Hematopoietic multipotent progenitor cell treated with erythropoietin and hydrocortisone succinate and interleukin-3 and kit ligand, for 15 days (in vitro differentiated cells): ENCODE results near the gene SLC35F5.
"Not testable (repeated sequence)": the region's sequence is repeated elsewhere in the genome, so short reads cannot be mapped to it uniquely, and the experiment has no call there.

Experiments used
- DNase-seq: peaks from one replicate; pipeline ENCODE4 v3.0.0-alpha.2; 2015; ENCODE audit warnings: low spot score

SLC35F5 gene

DNA sequence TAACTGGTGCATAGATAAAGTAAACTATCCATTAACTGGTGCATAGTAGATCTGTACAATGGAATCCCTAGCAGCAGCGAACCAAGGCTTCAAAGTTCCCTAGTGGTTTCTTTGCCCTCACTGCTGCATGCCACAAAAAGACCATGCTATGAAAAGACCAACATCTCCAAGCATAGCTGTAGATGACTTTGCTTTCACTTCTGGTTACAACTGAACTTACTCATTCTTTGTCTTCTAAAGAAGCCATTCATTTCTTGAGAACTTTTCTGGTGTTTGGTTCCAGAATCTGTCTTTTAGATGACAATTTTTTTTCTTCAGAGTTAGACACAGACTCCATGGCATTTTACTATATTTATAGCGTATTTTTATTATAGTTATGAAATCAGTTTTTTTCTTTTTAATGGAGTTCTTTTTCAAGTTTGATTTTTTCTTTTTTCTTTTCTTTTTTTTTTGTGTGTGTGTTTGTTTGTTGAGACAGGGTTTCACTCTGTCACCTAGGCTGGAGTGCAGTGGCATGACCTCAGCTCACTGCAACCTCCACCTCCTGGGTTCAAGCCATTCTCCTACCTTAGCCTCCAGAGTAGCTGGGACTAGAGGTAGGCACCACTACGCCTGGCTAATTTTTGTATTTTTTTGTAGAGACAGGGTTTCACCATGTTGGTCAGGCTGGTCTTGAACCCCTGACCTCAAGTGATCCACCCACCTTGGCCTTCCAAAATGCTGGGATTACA lies 63.6 kb downstream of the SLC35F5 start:
- DNase-seq, result no peak

DNA sequence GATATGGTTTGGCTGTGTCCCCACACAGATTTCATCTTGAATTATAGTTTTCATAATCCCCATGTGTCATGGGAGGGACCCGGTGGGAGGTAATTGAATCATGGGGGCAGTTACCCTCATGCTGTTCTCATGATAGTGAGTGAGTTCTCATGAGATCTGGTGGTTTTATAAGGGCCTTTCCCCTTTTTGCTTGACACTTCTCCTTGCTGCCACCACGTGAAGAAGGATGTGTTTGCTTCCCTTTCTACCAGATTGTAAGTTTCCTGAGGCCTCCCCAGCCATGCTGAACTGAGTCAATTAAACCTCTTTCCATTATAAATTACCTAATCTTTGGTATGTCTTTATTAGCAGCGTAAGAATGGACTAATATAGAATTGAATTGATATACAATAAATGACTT lies 65.6 kb downstream of the SLC35F5 start:
- not testable (repeated sequence) for DNase-seq

DNA sequence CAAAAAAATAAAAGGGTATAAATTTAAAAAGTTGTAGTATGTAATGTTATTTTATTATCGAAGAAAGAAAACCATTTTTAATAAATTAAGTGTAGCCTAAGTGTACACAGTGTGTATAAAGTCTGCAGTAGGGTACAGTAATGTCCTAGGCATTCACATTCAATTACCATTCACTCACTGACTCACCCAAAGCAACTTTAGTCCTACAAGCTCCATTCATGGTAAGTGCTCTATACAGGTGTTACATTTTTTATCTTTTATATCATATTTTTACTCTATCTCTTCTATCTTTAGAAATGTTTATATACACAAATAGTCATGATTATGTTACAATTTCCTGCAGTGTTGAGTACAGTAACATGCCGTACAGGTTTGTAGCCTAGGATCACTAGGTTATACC lies 69.9 kb downstream of the SLC35F5 start:
- no peak for DNase-seq

GRCh38 chr2:113685471-113685870 lies 71.0 kb downstream of the SLC35F5 start:
- DNase-seq, result no peak

GRCh38 chr2:113679457-113679856 lies 77.0 kb downstream of the SLC35F5 start:
- no peak for DNase-seq

DNA sequence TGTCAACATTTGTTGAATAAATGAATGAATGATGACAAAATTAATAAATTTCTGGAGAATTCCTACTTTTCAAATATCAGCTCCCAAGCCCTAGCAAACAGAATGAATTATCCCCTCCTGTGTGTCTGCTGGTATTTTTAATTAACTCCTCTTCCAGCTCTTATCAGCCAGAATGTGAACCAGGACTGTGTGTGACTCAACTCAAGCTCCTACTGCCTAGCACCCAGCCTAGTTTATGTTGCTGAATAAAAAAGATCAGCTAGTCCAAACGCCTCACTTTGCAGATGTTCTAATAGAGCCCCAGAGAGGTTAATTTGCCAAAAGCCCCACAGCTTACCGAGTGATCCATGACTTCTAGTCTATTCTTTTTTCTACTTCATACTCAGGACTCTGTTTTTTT lies 79.1 kb downstream of the SLC35F5 start:
- no peak for DNase-seq

- no peak for DNase-seq
These were observed 79.7 kb downstream of the SLC35F5 start for GRCh38 chr2:113676623-113677266.

DNA sequence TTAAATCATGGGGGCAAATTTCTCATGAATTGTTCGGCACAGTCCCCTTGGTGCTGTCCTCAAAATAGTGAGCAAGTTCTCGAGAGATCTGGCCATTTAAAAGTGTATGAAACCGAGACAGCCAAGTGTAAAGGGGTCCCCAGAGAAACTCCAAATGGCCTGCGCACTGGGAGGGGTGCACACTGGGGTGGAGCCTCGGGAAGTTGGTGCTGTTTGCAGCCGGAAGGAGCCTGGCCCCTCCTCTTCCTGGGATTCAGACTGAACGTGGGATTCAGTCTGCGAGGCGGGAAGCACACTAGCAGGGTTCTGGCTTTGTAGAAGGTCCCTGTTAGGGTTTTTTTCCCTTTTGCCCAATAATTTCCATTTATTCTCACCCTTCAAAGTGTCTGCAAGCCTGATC lies 80.6 kb downstream of the SLC35F5 start:
- DNase-seq, result no peak

- no peak for DNase-seq
These were observed 84.0 kb downstream of the SLC35F5 start for GRCh38 chr2:113672326-113672932.

DNA sequence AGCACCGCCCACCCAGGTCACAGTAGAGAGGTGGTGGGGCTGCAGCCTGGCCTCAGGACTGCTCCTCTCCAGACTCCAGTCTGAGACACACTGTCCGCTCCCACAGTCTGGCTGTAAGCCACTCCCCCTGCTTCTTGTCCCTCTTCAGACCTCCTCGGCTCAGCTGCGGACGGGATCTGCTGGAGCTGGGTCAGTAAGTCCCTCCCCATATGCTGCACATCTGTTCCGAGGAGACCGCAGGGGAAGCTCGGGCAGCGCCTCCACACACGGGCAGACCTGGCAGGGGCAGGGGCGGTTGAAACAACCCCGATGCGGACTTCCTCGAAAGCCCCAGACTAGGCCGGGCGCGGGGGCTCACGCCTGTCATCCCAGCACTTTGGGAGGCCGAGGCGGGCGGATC lies 87.4 kb downstream of the SLC35F5 start:
- DNase-seq, result not testable (repeated sequence)

- not testable (repeated sequence) for DNase-seq
These were observed 91.5 kb downstream of the SLC35F5 start for GRCh38 chr2:113664761-113665533.

DNA sequence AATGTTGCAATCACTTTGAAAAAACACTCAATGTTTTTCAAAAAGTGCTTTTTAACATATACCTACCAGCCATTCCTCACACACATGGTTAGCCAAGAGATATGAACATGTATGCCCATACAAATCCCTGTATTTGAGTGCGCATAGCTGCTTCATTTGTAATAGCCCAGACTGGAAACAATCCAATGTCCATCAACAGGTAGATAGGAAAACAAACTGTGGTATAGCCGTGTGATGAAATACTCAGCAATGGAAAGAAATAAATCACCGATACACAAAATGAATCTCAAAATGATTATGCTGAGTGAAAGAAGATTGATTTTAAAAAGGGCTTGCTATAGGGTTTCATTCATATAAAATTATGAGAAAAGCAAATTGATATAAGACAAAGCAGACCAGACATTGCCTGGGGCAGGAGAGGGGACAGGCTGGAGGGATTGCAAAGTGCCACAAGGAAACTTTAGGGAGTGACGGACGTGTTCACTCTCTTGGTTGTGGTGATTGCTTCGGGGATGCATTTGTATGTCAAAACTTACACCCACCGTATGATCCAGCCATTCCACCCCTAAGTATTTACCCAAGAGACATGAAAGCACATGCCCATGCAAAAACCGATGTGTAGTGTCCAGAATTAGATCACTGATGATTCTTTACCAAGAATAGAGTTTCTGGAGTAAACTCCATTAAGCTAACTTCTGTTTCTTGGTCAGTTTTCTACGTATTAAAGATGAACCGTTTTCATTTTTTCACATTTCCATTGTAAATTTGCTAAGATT lies 93.0 kb downstream of the SLC35F5 start:
- not testable (repeated sequence) for DNase-seq
